ENCODE results near the gene SEMA4B. TPM values are rescaled to one million over a fixed set of nuclear protein-coding genes. Genes with fewer than 3 reads are reported as not detected.
A peak's percentile ranks its signal among the peaks of the same experiment; 100 is the strongest.

The SEMA4B gene
- total and polyA plus RNA-seq, 2 of the 8 experiments (the other 6 are each of a cell fraction or from before 2014, with no cell fraction given): 42.7 to 43.0 TPM

DNA sequence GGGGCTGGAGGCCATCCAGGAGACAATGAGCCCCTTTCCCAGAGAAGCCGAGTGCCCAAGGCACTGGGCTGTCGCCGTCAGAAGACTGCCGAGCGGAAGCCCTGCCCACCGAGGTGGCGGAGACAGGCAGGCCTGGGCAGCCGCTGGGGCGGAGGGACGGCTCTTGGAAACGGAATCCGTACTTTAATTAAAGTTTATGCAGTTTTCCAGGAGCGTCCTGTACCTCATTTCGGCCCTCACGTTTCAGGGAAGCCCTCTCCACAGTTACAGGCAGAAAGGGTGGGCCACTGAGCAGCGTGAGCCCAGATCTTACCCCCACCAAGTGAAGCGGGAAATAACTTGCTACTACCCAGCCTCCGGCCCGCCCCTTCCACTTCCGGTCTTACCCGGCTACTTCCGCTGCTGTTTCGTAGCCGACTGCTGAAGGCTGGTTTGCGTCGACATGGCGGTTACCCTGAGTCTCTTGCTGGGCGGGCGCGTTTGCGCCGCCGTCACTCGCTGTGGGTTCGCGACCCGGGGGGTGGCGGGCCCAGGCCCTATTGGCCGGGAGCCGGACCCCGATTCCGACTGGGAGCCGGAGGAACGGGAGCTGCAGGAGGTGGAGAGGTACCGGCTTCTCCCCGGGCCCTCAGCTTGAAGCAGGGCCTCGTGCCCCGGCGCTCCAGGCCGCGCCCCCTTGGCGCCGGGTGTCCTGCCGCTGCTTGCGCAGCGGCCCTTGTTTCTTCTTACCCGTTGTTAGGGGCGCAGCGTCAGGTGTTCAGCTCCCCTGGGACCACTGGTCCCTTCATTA, 64.3 kb downstream of the SEMA4B start, which contains the start of gene NGRN (continued):
- TF ChIP-seq, protein P1, sequence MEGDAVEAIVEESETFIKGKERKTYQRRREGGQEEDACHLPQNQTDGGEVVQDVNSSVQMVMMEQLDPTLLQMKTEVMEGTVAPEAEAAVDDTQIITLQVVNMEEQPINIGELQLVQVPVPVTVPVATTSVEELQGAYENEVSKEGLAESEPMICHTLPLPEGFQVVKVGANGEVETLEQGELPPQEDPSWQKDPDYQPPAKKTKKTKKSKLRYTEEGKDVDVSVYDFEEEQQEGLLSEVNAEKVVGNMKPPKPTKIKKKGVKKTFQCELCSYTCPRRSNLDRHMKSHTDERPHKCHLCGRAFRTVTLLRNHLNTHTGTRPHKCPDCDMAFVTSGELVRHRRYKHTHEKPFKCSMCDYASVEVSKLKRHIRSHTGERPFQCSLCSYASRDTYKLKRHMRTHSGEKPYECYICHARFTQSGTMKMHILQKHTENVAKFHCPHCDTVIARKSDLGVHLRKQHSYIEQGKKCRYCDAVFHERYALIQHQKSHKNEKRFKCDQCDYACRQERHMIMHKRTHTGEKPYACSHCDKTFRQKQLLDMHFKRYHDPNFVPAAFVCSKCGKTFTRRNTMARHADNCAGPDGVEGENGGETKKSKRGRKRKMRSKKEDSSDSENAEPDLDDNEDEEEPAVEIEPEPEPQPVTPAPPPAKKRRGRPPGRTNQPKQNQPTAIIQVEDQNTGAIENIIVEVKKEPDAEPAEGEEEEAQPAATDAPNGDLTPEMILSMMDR (IDR thresholded peaks at IDR 0.05; ENCODE audit: control extremely low read depth in 1 of 3, insufficient read depth in 1 of 3, low read depth in 1 of 3, low read length in 3 of 3): 0 out of 4 replicates have a peak, but pooled peaks of 1 of the 3 experiments have one; percentile 7
- TF ChIP-seq RXRA (IDR thresholded peaks at IDR 0.05; ENCODE audit: insufficient read depth, low read depth, low read length): no peak
- no peak for TF ChIP-seq RFX5 (IDR thresholded peaks at IDR 0.05; ENCODE audit: borderline replicate concordance, low read depth, low read length)
- TF ChIP-seq CTBP2 (IDR thresholded peaks at IDR 0.05; ENCODE audit: borderline replicate concordance, insufficient read depth, insufficient read length, low read length): no peak
- no peak for TF ChIP-seq RNF2 (IDR thresholded peaks at IDR 0.05; ENCODE audit: borderline replicate concordance, low read depth, low read length, missing control alignments, poor library complexity, severe bottlenecking)
- peak; percentile 86; the same call in 1 of the 2 replicates for TF ChIP-seq YY1 (IDR thresholded peaks at IDR 0.05; ENCODE audit: low read depth, low read length)
- no peak for TF ChIP-seq JUND (IDR thresholded peaks at IDR 0.05; ENCODE audit: low read length)
- TF ChIP-seq MAFK (IDR thresholded peaks at IDR 0.05; ENCODE audit: low read depth, low read length): no peak
- TF ChIP-seq ASH2L (IDR thresholded peaks at IDR 0.05; ENCODE audit: low read length): peak; percentile 84
- no peak for TF ChIP-seq BCL11A (IDR thresholded peaks at IDR 0.05; ENCODE audit: low read depth in 2 of 2, low read length in 2 of 2)
- TF ChIP-seq HDAC2 (IDR thresholded peaks at IDR 0.05; ENCODE audit: borderline replicate concordance in 1 of 2, low read depth in 2 of 2, low read length in 2 of 2): no peak
- TF ChIP-seq PHF8 (conservative IDR thresholded peaks at IDR 0.05; ENCODE audit: low read depth, low read length): peak; percentile 88
- no peak for TF ChIP-seq POU5F1 (IDR thresholded peaks at IDR 0.05; ENCODE audit: low read depth, low read length)
- 0 out of 2 replicates have a peak, but pooled peaks have one; percentile 15 for TF ChIP-seq CHD2 (IDR thresholded peaks at IDR 0.05; ENCODE audit: low read length)
- TF ChIP-seq NANOG (IDR thresholded peaks at IDR 0.05; ENCODE audit: insufficient read depth, low read depth, low read length, poor library complexity, severe bottlenecking): no peak
- TF ChIP-seq EGR1 (IDR thresholded peaks at IDR 0.05; ENCODE audit: borderline replicate concordance, low read depth, low read length): no peak
- TF ChIP-seq, protein P2, sequence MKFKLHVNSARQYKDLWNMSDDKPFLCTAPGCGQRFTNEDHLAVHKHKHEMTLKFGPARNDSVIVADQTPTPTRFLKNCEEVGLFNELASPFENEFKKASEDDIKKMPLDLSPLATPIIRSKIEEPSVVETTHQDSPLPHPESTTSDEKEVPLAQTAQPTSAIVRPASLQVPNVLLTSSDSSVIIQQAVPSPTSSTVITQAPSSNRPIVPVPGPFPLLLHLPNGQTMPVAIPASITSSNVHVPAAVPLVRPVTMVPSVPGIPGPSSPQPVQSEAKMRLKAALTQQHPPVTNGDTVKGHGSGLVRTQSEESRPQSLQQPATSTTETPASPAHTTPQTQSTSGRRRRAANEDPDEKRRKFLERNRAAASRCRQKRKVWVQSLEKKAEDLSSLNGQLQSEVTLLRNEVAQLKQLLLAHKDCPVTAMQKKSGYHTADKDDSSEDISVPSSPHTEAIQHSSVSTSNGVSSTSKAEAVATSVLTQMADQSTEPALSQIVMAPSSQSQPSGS (IDR thresholded peaks at IDR 0.05; ENCODE audit: low read length): peak; percentile 12; the same call in 1 of the 2 replicates
- TF ChIP-seq EZH2 (IDR thresholded peaks at IDR 0.05; ENCODE audit: low read depth, low read length, severe bottlenecking): no peak
